Kidney glomerular epithelial cell (primary cell): ENCODE measurements around the gene TXNDC12.
"Not testable (repeated sequence)": the region's sequence is repeated elsewhere in the genome, so short reads cannot be mapped to it uniquely, and the experiment has no call there.

Source experiments
- DNase-seq: peaks from one replicate; lab custom pipeline; 2025; lab: John Stamatoyannopoulos, UW

The TXNDC12 gene

DNA sequence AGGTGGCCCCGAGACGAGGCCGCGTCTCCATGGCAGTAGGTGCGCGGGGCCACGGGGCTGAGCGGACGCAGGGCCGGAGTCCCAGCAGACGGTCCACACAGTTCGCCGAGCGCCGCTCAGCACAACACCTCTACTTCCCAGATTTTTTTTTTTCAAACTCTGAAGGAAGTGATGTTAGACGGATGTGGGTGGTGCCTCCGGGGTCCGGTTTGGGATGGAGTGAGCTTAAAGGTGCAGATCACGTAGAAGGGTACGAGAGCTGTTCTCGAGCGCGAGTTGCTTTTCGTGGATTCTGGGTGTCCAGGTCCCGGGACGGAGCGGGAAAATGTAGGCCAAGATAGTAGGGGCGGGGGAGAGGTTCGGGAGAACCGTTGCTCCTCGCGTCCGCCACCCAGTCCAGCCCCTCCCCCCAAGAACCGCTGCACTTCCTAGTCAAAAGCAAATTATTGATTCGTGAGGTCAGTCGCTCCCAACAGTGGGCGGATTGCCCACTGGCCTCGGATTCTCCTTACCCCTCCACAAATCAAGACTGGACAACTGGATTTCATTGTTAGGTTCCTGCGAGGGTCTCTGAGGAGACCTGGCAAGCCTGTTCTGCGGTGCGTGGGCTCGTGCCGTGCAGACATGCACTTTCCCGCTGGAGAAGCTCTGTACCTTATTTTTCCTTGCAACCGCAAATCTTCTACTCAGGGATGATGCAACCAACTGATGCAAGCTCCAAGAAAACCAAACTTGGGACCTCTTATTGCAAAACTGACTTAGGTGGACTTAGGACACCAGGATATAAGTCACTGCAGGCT, at the start of gene TXNDC12:
Gene TXNDC12 (minus strand): TSS at position 126 of the 800 bp plus-strand sequence. CDS start 95 bp downstream, at position 31.
- DNase-seq: peak; percentile 92

DNA sequence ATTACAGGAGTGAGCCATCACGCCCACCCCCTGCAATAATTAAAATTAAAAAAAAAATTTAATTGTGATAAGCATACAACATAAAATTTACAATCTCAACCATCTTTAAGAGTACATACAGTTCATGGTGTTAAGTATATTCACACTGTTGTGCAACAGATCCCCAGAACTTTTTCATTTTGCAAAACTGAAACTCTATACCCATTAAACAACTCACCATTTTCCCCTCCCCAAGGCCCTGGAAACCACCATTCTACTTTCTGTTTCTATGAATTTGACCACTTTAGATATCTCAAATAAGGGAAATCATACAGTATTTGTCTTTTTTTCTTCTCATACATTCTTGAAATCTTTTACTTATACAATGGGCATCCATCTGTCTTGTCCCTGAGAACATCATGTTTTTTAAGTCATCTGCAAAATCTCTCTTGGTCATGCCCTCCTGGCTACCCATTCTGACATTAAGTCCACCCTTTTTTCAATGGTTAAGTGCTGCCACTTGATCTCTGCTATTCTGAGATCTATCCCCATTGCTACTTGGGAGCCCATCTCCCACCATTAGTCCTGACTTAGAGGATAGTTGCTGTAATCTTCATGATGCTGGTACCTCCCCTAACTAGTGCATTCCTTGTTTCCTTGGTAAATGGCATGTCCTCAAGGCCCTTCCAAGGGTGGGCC, 47.5 kb upstream of the TXNDC12 start:
- no peak for DNase-seq

DNA sequence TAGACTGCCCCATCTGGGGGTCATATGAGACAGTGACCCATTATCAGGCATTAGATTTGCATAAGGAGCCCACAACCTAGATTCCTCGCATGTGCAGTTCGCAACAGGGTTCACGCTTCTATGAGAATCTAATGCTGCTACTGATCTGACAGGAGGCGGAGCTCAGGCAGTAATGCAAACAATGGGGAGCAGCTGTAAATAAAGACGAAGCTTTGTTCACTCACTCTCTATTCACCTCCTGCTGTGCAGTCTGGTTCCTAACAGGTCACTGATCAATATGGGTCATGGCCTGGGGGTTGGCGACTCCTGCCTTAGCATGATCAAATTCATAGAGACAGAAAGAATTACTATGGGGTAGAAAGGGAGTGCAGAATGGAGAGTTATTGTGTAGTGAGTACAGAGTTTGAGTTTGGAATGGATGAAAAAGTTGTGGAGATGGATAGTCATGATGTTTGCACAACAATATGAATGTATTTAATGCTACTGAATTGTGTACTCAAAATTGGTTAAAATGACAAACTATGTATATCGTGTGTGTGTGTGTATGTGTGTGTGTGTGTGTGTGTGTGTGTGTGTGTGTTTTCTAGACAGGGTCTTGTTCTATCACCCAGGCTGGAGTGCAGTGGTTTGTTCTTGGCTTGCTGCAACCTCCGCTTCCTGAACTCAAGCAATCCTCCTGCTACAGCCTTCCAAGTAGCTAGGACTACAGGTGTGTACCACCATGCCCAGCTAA, 43.3 kb upstream of the TXNDC12 start:
- DNase-seq: no peak

DNA sequence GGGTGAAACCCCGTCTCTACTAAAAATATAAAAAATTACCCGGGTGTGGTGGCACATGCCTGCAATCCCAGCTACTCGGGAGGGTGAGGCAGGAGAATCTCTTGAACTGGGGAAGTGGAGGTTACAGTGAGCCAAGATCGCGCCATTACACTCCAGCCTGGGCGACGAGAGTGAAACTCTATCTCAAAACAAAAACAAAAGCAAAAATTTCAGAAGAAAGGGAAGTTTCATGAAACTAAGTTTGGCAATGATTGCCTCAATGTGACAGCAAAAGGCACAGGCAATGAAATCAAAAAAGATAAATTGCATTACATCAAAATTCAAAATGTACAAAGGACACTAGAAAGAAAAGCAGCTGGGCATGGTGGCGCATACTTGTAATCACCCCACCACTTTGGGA, 41.2 kb upstream of the TXNDC12 start:
- no peak for DNase-seq

DNA sequence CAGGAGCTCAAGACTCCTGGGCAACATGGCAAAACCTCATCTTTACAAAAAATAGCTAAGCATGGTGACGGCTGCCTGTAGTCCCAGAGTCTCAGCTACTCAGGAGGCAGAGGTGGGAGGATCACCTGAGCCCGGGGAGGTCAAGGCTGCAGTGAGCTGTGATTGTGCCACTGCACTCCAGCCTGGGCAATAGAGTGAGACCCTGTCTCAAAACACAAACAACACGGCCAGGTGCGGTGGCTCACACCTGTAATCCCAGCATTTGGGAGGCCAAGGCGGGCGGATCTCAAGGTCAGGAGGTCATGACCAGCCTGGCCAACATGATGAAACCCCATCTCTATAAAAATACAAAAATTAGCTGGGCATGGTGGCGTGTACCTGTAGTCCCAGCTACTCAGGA, 39.3 kb upstream of the TXNDC12 start:
- DNase-seq: not testable (repeated sequence)

DNA sequence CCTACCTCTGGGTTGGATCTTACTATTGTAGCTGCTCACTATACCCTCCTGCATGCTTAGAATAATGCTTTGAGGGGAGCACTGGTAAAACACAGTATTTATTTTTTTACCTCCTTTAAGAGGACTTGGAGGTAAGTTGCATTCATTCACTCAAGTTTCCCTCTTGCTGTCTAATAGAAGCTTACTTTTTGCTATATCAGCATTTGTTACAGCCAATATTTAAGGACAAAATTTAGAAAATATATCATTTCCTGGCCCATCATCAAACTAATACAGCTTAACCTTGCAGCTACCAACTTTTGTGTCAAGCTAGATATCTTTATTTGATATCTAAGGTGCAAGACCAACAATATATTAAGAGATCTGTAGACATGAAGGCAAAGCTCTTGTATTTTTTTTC, 32.9 kb upstream of the TXNDC12 start:
- not testable (repeated sequence) for DNase-seq

DNA sequence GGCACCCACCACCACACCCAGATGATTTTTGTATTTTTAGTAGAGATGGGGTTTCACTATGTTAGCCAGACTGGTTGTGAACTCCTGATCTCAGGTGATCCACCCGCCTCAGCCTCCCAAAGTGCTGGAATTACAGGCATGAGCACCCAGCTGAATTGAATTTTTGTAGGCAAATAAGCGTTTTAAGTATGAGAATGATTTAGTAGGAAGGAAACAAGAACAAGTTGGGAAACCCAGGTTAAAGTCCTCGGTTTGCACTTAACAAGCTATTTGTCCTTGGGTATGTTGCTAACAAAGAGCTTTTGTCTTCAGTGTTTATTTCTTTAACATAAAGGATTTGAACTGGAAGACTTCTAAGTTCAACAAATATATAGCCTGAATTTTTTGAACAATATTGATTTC, 25.0 kb upstream of the TXNDC12 start:
- no peak for DNase-seq

DNA sequence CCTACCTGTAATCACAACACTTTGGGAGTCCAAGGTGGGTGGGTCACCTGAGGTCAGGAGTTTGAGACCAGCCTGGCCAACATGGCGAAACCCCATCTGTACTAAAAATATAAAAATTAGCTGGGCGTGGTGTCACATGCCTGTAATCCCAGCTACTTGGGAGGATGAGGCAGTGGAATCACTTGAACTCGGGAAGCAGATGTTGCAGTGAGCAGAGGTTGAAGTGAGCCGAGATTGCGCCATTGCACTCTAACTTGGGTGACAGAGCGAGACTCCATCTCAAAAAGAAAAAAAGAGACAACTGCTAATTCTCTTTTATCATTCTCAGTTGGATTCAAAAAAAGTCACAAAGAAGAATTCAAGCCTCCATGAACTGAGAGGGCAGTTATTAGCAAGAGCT, 22.3 kb upstream of the TXNDC12 start:
- not testable (repeated sequence) for DNase-seq

DNA sequence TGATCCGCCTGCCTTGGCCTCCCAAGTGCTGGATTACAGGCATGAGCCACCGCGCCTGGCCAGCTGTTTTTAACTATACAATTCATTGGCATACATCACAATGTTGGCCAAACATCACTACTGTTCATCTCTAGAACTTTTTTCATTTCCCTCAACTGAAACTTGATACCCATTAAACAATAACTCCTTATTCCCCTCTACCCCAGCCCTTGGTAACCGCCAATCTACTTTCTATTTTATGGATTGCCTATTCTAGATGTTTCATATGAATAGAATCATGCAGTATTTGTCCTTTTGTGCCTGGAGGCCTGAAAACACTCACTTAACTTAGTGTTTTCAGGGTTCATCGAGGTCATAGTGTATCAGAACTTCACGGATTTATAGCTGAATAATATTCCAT, 17.3 kb upstream of the TXNDC12 start:
- no peak for DNase-seq

DNA sequence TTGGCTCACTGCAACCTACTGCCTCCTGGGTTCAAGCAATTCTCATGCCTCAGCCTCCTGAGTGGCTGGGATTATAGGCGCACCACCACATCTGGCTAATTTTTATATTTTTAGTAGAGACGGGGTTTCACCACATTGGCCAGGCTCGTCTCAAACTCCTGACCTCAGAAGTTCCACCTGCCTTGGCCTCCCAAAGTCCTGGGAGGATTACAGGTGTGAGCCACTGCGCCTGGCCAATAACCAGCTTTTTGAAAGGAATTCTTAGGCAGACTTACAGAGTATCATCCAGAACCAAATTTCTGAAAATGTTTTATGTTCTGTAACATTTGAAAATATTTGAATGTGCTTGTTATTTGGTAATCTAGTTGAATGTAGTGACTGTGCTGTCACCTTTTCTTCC, 15.7 kb upstream of the TXNDC12 start:
- no peak for DNase-seq

DNA sequence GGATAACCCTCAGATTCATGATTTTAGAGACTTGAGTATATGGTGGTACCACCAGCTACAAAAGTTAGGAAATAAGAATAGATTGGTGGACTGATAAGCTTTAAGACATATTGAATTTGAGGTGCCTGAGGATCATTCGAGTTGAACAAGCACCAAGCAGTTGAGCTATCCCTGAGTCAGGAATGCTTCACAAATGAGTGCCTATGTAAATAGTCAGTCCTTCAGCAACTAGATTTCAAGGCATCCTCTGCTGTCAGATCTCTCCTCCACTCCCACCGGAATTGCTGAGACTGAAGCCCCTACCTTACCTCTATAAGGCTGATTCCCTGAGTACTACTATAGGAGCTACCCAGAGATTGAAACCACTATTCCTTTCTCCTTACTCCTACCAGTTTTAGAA, 8.2 kb upstream of the TXNDC12 start:
- peak; percentile 40 for DNase-seq

DNA sequence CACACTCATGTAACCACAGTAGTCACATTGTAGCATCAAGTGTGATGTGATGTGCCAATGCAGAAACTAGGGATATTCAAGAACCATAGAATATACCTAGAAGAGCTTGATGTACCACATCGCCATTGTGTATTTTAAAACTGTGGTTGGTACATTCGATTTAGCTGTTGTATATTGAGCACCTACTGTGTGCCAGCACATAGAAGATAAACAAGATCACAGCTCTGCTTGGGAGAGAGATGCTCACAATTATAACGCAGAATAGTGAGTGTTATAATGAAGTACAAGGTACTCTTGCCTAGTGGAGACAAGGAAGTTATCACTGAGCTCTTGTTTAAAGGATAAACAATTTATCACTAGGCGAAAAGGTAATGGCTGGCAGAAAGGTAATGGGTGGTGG, 5.8 kb upstream of the TXNDC12 start:
- DNase-seq: no peak

DNA sequence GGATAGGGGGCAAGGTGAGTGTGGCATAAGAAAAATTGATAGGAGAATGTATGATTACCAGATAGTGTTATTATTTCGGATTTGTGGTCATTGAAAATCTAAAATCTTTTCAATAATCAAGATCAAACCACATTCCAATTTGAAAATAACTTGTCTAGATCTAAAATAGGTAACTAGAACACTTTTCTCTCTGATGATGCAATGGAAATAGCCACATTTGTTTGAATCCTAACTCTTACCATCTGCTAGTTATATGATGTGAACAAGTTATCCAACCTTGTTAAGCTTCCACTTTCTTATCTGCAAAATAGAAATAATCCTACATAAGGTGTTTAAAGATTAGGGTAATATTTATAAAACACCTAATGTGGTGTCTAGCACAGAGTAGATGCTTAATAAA, 4.9 kb upstream of the TXNDC12 start:
- no peak for DNase-seq

DNA sequence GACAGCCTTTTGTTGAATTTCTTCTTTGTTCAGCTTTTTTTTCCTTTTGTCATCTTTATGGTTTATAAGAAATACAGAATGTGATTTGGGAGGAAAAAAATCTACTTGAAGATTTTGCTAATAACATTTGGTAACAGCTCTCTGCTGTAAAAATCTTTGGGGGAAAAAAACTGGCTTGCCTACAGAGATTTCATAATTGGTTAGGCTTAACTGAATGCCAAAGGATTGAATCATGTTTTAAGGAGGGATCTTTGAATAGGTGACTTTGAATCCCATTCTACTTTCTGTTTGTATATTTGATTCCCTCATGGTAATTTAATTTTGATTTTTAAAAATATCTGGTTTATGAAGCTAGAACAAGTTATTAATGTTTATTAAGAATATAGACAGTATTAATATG, 4.3 kb upstream of the TXNDC12 start:
- DNase-seq: peak; percentile 78

DNA sequence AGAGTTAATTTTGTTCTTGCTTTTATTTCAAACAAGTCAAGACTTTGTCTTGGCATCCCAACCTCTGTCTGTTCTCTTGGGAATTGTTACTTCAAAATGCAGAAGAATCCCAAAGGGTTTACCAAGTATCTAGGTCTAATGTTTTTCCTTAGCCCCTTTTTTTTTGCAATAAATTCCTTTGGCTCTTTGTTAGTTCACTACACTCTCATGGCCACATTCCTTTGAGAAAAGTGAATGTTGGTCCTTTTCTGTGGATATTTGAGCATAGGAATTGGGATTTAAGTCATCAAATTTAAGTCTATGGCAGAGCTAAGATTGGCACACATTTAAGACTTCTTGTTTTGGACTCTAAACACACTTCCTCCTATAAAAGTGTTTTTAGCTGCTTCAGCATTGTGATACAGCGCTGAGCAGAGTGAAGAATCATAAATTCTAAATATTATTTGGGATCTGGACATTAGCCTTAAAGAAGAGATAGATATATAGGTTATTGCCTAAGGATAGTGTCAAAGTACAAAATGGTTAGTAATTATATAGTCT, 3.0 kb upstream of the TXNDC12 start:
- no peak for DNase-seq

DNA sequence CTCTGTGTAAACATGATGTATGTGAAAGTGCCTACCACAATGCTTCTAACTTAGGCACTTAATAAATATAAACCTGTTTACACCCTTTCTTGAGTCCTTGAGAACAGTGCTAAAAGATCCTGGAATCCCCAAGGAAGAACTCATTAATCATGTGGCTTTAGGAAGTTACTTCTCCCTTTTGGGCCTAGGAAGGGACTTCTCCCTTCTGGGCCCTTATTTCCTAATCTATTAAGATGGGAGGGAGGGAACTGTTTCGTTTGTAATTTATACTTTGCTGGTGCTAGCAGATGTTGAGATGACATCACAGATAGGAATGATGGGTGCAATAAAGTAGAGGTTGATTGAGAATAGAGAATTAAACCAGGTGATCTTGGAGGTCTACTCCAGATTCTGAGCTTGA, 2.3 kb upstream of the TXNDC12 start:
- DNase-seq: peak; percentile 4

DNA sequence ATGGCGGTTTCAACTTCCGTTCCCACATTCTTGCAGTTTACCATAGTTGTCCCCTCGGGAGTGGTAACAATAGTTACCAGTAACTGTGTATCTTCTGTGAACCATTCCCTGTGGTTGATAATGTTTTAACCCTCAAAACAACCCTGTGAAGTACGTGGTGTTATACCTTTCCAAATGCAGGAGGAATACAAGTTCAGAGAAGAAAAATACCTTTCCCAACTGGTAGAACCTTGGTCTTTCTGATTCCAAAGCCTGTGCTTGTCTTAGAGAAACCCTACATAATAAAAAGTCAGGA, 1.9 kb upstream of the TXNDC12 start:
- DNase-seq: no peak

DNA sequence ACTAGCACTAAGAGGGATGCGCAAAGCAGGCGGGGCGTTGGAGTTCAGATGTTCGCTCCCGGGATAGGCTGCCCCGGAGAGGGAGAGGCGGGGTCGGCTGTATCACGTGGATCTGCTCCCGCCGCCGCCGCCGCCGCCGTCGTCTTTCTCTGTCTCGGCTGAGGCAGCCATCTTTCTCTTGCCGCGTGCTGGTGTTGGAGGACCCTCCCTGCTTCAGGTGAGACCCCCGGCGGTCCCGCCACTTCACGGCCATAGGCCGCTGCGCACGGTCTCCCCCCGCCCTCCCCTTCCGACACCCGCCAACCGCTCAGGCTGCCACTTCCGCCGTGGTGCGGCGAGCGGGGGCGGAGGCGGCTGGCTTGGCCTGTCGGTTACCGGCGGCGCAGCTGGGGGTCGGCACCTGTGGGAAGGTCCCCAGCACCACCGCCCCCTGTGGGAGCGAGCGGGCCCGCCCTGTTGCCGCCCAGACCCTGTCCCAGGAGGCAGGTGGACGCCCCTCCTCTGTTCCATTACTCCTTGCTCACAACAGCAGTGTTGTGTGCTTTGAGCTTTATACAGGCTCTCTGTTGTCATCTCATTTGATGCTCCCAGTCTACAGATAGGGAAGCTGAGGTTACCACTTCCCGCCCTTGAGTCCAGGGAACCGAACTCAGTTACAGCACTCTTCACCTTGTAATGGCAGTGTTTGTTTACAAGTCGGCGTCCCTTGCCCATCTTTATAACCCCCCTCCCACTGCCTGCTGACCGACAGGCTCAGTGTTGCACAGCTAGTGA, 1.4 kb upstream of the TXNDC12 start, which contains the start of gene BTF3L4:
Gene BTF3L4 (plus strand): TSS at position 133 of the 774 bp plus-strand sequence. CDS start 3,553 bp downstream, outside the sequence.
- DNase-seq: peak; percentile 84

DNA sequence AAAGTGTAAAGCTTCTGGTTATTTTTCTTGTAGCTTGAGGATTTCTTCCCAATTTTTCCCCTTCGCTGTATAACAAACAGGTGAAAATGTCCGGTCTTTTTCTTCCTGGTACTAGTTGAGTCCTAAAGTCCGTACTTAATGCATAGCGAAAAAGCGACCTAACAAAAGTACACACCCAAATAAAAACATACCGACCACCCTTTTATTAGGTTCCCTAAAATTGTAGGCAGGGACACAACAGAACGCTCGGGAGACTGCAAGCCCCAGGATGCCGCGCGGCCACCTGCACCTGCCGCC, 823 bp upstream of the TXNDC12 start:
- no peak for DNase-seq

DNA sequence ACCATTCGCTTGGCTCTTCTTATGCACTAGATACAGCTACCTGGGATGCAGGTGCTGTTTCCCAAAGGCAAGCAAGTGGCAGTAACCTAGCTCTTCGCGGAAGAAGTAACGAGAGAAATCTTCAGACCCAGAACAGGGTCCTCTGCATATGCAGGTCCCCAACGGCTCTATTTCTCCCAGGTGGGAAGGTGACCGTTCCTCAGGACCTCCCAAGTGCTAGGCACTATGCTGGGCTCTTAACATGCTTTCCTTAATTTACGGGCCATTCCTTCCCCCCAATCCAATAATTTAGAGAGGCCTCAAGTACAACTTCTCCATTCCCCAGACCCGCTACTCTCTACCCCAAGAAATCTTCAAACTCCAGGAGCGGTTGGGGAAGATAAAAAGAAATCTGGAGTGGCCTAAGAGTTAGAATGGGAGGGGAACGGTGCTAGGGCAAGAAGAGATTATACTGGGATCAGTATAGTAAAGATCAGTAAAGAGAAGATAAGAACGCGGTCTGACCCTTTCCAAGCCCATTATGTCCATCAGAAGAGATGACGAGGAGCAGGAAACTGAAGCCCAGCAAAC, 410 bp downstream of the TXNDC12 start:
- DNase-seq: no peak

DNA sequence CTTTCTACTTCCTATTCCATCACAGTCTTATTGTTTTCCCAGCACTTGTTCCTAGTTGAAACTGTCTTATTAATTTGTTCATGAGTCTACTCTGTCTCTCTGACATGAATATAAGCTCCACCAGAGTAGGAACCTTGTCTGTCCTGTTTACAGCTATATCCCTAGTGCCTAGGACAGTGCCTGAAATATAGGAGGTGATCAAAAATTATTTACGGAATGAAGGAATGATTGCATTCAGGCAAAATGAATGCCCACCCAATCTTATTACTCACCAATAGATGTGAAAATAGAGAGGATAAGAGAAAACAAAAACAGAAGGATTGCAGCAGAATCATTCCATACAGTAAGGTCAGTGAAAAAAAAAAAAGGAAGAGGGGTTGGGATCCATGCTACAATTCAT, 1.1 kb downstream of the TXNDC12 start:
- no peak for DNase-seq

DNA sequence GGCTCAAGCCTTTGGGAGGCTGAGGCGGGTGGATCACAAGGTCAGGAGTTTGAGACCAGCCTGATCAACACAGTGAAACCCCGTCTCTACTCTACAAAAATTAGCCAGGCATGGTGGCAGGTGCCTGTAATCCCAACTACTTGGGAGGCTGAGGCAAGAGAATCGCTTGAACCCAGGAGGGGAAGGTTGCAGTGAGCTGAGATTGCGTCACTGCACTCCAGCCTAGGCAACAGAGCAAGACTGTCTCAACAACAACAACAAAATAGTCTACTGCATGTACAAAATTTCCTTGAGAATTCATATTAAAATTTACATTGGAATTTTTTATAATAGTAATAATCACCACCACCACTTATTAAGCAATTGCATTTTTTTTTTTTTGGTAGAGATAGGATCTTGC, 5.7 kb downstream of the TXNDC12 start:
- not testable (repeated sequence) for DNase-seq
